ENCODE measurements around the gene DDB1.

The DDB1 gene

GRCh38 chr11:61290905-61291690 is 41.8 kb downstream of the DDB1 start:
- no peak overlapping the region for H3K27ac ChIP-seq (ENCODE audit: low read depth, low read length)
- no peaks in the 10 kb centered on the region for H3K9me3 ChIP-seq (ENCODE audit: control insufficient read depth in 5 of 5, low read length in 5 of 5)
- H3K4me1 ChIP-seq (ENCODE audit: control insufficient read depth in 5 of 5, insufficient read depth in 5 of 5, low read length in 5 of 5) = peaks cover 3 to 26% (median 25%) of the 10 kb centered on the region in 5 donors
- H3K4me3 ChIP-seq (ENCODE audit: low read depth in 1 of 5, low read length in 5 of 5) = no peak overlapping the region
- H3K9ac ChIP-seq (ENCODE audit: low read length in 5 of 5) = no peak overlapping the region
- peaks cover 0 to 13% (median 3%) of the 10 kb centered on the region in 5 donors for H3K27me3 ChIP-seq (ENCODE audit: control insufficient read depth in 5 of 5, insufficient read depth in 4 of 5, low read length in 5 of 5)
- peaks cover 0 to 4% (median under 1%) of the 10 kb centered on the region in 5 donors for H3K36me3 ChIP-seq (ENCODE audit: control insufficient read depth in 5 of 5, insufficient read depth in 5 of 5, low read length in 5 of 5)

GRCh38 chr11:61287338-61287977 is 45.4 kb downstream of the DDB1 start:
- Histone ChIP-seq H3K4me1 (ENCODE audit: control insufficient read depth in 5 of 5, insufficient read depth in 5 of 5, low read length in 5 of 5) (no peaks in the 10 kb centered on the region), H3K9ac (ENCODE audit: low read length in 5 of 5) (no peak overlapping the region), H3K9me3 (ENCODE audit: control insufficient read depth in 5 of 5, low read length in 5 of 5) (peaks cover 0 to 2% (median 0%) of the 10 kb centered on the region in 5 donors), H3K36me3 (ENCODE audit: control insufficient read depth in 5 of 5, insufficient read depth in 5 of 5, low read length in 5 of 5) (peaks cover 0 to 8% (median 6%) of the 10 kb centered on the region in 5 donors), H3K27ac (ENCODE audit: low read depth, low read length) (no peak overlapping the region), H3K4me3 (ENCODE audit: low read depth in 1 of 5, low read length in 5 of 5) (no peak overlapping the region), H3K27me3 (ENCODE audit: control insufficient read depth in 5 of 5, insufficient read depth in 4 of 5, low read length in 5 of 5) (peaks cover 0 to 1% (median 0%) of the 10 kb centered on the region in 5 donors)

- Histone ChIP-seq H3K9ac (ENCODE audit: low read length in 5 of 5) (no peak overlapping the region), H3K27ac (ENCODE audit: low read depth, low read length) (no peak overlapping the region), H3K4me3 (ENCODE audit: low read depth in 1 of 5, low read length in 5 of 5) (no peak overlapping the region), H3K36me3 (ENCODE audit: control insufficient read depth in 5 of 5, insufficient read depth in 5 of 5, low read length in 5 of 5) (peaks cover 0 to 11% (median 6%) of the 10 kb centered on the region in 5 donors), H3K4me1 (ENCODE audit: control insufficient read depth in 5 of 5, insufficient read depth in 5 of 5, low read length in 5 of 5) (peaks cover 0 to 3% (median 0%) of the 10 kb centered on the region in 5 donors), H3K9me3 (ENCODE audit: control insufficient read depth in 5 of 5, low read length in 5 of 5) (peaks cover 0 to 2% (median 0%) of the 10 kb centered on the region in 5 donors), H3K27me3 (ENCODE audit: control insufficient read depth in 5 of 5, insufficient read depth in 4 of 5, low read length in 5 of 5) (peaks cover 0 to 2% (median 0%) of the 10 kb centered on the region in 5 donors)
These were observed 49.3 kb downstream of the DDB1 start for GRCh38 chr11:61283613-61284012.

GRCh38 chr11:61281581-61282250 is 51.2 kb downstream of the DDB1 start:
- Histone ChIP-seq H3K36me3 (ENCODE audit: control insufficient read depth in 5 of 5, insufficient read depth in 5 of 5, low read length in 5 of 5) (peaks cover 0 to 11% (median 6%) of the 10 kb centered on the region in 5 donors), H3K27ac (ENCODE audit: low read depth, low read length) (no peak overlapping the region), H3K9me3 (ENCODE audit: control insufficient read depth in 5 of 5, low read length in 5 of 5) (peaks cover 0 to 2% (median 0%) of the 10 kb centered on the region in 5 donors), H3K4me1 (ENCODE audit: control insufficient read depth in 5 of 5, insufficient read depth in 5 of 5, low read length in 5 of 5) (peaks cover 0 to 3% (median 0%) of the 10 kb centered on the region in 5 donors), H3K9ac (ENCODE audit: low read length in 5 of 5) (no peak overlapping the region), H3K4me3 (ENCODE audit: low read depth in 1 of 5, low read length in 5 of 5) (no peak overlapping the region), H3K27me3 (ENCODE audit: control insufficient read depth in 5 of 5, insufficient read depth in 4 of 5, low read length in 5 of 5) (peaks cover 0 to 2% (median 0%) of the 10 kb centered on the region in 5 donors)

GRCh38 chr11:61280883-61281580 is 51.9 kb downstream of the DDB1 start:
- H3K4me1 ChIP-seq (ENCODE audit: control insufficient read depth in 5 of 5, insufficient read depth in 5 of 5, low read length in 5 of 5) = peaks cover 0 to 3% (median 0%) of the 10 kb centered on the region in 5 donors
- H3K9me3 ChIP-seq (ENCODE audit: control insufficient read depth in 5 of 5, low read length in 5 of 5) = peaks cover 0 to 2% (median 0%) of the 10 kb centered on the region in 5 donors
- H3K4me3 ChIP-seq (ENCODE audit: low read depth in 1 of 5, low read length in 5 of 5) = no peak overlapping the region
- H3K36me3 ChIP-seq (ENCODE audit: control insufficient read depth in 5 of 5, insufficient read depth in 5 of 5, low read length in 5 of 5) = peaks cover 0 to 8% (median 5%) of the 10 kb centered on the region in 5 donors
- H3K27ac ChIP-seq (ENCODE audit: low read depth, low read length) = no peak overlapping the region
- no peak overlapping the region for H3K9ac ChIP-seq (ENCODE audit: low read length in 5 of 5)
- H3K27me3 ChIP-seq (ENCODE audit: control insufficient read depth in 5 of 5, insufficient read depth in 4 of 5, low read length in 5 of 5) = peaks cover 0 to 2% (median 0%) of the 10 kb centered on the region in 5 donors

- peaks cover 0 to 3% (median 0%) of the 10 kb centered on the region in 5 donors for H3K4me1 ChIP-seq (ENCODE audit: control insufficient read depth in 5 of 5, insufficient read depth in 5 of 5, low read length in 5 of 5)
- H3K9ac ChIP-seq (ENCODE audit: low read length in 5 of 5) = no peak overlapping the region
- peaks cover 0 to 2% (median 0%) of the 10 kb centered on the region in 5 donors for H3K27me3 ChIP-seq (ENCODE audit: control insufficient read depth in 5 of 5, insufficient read depth in 4 of 5, low read length in 5 of 5)
- H3K9me3 ChIP-seq (ENCODE audit: control insufficient read depth in 5 of 5, low read length in 5 of 5) = peaks cover 0 to 2% (median 0%) of the 10 kb centered on the region in 5 donors
- no peak overlapping the region for H3K4me3 ChIP-seq (ENCODE audit: low read depth in 1 of 5, low read length in 5 of 5)
- H3K27ac ChIP-seq (ENCODE audit: low read depth, low read length) = no peak overlapping the region
- H3K36me3 ChIP-seq (ENCODE audit: control insufficient read depth in 5 of 5, insufficient read depth in 5 of 5, low read length in 5 of 5) = peaks cover 0 to 7% (median 0%) of the 10 kb centered on the region in 5 donors
These were observed 52.8 kb downstream of the DDB1 start for GRCh38 chr11:61279934-61280659.

- H3K9ac ChIP-seq (ENCODE audit: low read length in 5 of 5) = no peak overlapping the region
- peaks cover 0 to 7% (median 0%) of the 10 kb centered on the region in 5 donors for H3K4me1 ChIP-seq (ENCODE audit: control insufficient read depth in 5 of 5, insufficient read depth in 5 of 5, low read length in 5 of 5)
- no peak overlapping the region for H3K27ac ChIP-seq (ENCODE audit: low read depth, low read length)
- no peak overlapping the region for H3K4me3 ChIP-seq (ENCODE audit: low read depth in 1 of 5, low read length in 5 of 5)
- H3K36me3 ChIP-seq (ENCODE audit: control insufficient read depth in 5 of 5, insufficient read depth in 5 of 5, low read length in 5 of 5) = peaks cover 0 to 7% (median 0%) of the 10 kb centered on the region in 5 donors
- no peaks in the 10 kb centered on the region for H3K9me3 ChIP-seq (ENCODE audit: control insufficient read depth in 5 of 5, low read length in 5 of 5)
- peaks cover 0 to 2% (median 0%) of the 10 kb centered on the region in 5 donors for H3K27me3 ChIP-seq (ENCODE audit: control insufficient read depth in 5 of 5, insufficient read depth in 4 of 5, low read length in 5 of 5)
These were observed 54.9 kb downstream of the DDB1 start for GRCh38 chr11:61278001-61278470.

- Histone ChIP-seq H3K4me1 (ENCODE audit: control insufficient read depth in 5 of 5, insufficient read depth in 5 of 5, low read length in 5 of 5) (peaks cover 0 to 7% (median 0%) of the 10 kb centered on the region in 5 donors), H3K9ac (ENCODE audit: low read length in 5 of 5) (no peak overlapping the region), H3K36me3 (ENCODE audit: control insufficient read depth in 5 of 5, insufficient read depth in 5 of 5, low read length in 5 of 5) (peaks cover 0 to 7% (median 0%) of the 10 kb centered on the region in 5 donors), H3K4me3 (ENCODE audit: low read depth in 1 of 5, low read length in 5 of 5) (no peak overlapping the region), H3K27ac (ENCODE audit: low read depth, low read length) (no peak overlapping the region), H3K27me3 (ENCODE audit: control insufficient read depth in 5 of 5, insufficient read depth in 4 of 5, low read length in 5 of 5) (peaks cover 0 to 2% (median 0%) of the 10 kb centered on the region in 5 donors), H3K9me3 (ENCODE audit: control insufficient read depth in 5 of 5, low read length in 5 of 5) (no peaks in the 10 kb centered on the region)
These were observed 55.5 kb downstream of the DDB1 start for GRCh38 chr11:61277186-61278000.

Measured in subcutaneous abdominal adipose tissue (tissue), 5 donors.